Measurements from ENCODE around the gene VDAC1.
"Not testable (repeated sequence)": the region's sequence is repeated elsewhere in the genome, so short reads cannot be mapped to it uniquely, and the experiment has no call there.

Gene VDAC1

GRCh38 chr5:134004626-134005416, at the start of gene VDAC1:
Gene VDAC1, minus strand, starts transcription at chr5:134004975. Its CDS starts 11,963 bp downstream, at chr5:133993012.
- DNase-seq (ENCODE audit: low spot score), result peak; percentile 81

- peak; percentile 71 for DNase-seq (ENCODE audit: low spot score)
Measured at GRCh38 chr5:134053840-134054338, 49.1 kb upstream of the VDAC1 start.

- DNase-seq (ENCODE audit: low spot score), result no peak
Measured at GRCh38 chr5:134053314-134053839, 48.6 kb upstream of the VDAC1 start.

- no peak for DNase-seq (ENCODE audit: low spot score)
Measured at GRCh38 chr5:134051305-134051704, 46.5 kb upstream of the VDAC1 start.

GRCh38 chr5:134048864-134049263, 44.1 kb upstream of the VDAC1 start:
- no peak for DNase-seq (ENCODE audit: low spot score)

GRCh38 chr5:134047687-134048056, 42.9 kb upstream of the VDAC1 start:
- no peak for DNase-seq (ENCODE audit: low spot score)

- no peak for DNase-seq (ENCODE audit: low spot score)
Measured at GRCh38 chr5:134046801-134047686, 42.3 kb upstream of the VDAC1 start.

- no peak for DNase-seq (ENCODE audit: low spot score)
Measured at GRCh38 chr5:134046330-134046729, 41.6 kb upstream of the VDAC1 start.

- DNase-seq (ENCODE audit: low spot score), result no peak
Measured at GRCh38 chr5:134043793-134044792, 39.3 kb upstream of the VDAC1 start.

- DNase-seq (ENCODE audit: low spot score), result no peak
Measured at GRCh38 chr5:134041570-134042411, 37.0 kb upstream of the VDAC1 start.

- no peak for DNase-seq (ENCODE audit: low spot score)
Measured at GRCh38 chr5:134038138-134038537, 33.4 kb upstream of the VDAC1 start.

- no peak for DNase-seq (ENCODE audit: low spot score)
Measured at GRCh38 chr5:134037160-134037559, 32.4 kb upstream of the VDAC1 start.

- no peak for DNase-seq (ENCODE audit: low spot score)
Measured at GRCh38 chr5:134034326-134034725, 29.6 kb upstream of the VDAC1 start.

GRCh38 chr5:134030303-134030964, 25.7 kb upstream of the VDAC1 start:
- not testable (repeated sequence) for DNase-seq (ENCODE audit: low spot score)

GRCh38 chr5:134029156-134029555, 24.4 kb upstream of the VDAC1 start:
- peak; percentile 85 for DNase-seq (ENCODE audit: low spot score)

GRCh38 chr5:134028496-134028895, 23.7 kb upstream of the VDAC1 start:
- no peak for DNase-seq (ENCODE audit: low spot score)

- DNase-seq (ENCODE audit: low spot score), result no peak
Measured at GRCh38 chr5:134027288-134027615, 22.5 kb upstream of the VDAC1 start.

- DNase-seq (ENCODE audit: low spot score), result peak; percentile 65
Measured at GRCh38 chr5:134026521-134027287, 21.9 kb upstream of the VDAC1 start.

GRCh38 chr5:134025786-134026185, 21.0 kb upstream of the VDAC1 start:
- DNase-seq (ENCODE audit: low spot score), result no peak

All from LoVo (cell line).